Activated naive CD4-positive, alpha-beta T cell treated with anti-CD3 and anti-CD28 coated beads, Interleukin-2, amount 10 ng/mL, durations not matched to agents 7 days and 5 days (primary cell): ENCODE data around the gene DTNB.

Experiments
- CTCF ChIA-PET: fragments of 350-600 bp; sonication (Branson Sonifier 250); formaldehyde crosslinking; loops from one replicate; lab custom pipeline; 2021; ENCODE audit warnings: antibody characterized with exemption; lab: Charles Lee
- DNase-seq: peaks from one replicate; pipeline ENCODE4 v3.0.0-alpha.2; 2020
- H3K27ac Mint-ChIP-seq: one replicate; pipeline ENCODE4 v1.8.0; 2021; ENCODE audit warnings: mild to moderate bottlenecking, moderate library complexity, mixed read lengths
- H3K27me3 Mint-ChIP-seq: one replicate; pipeline ENCODE4 v1.8.0; 2021; ENCODE audit warnings: mild to moderate bottlenecking, mixed read lengths
- H3K36me3 Mint-ChIP-seq: one replicate; pipeline ENCODE4 v1.8.0; 2021; ENCODE audit warnings: mixed read lengths
- H3K4me1 Mint-ChIP-seq: one replicate; pipeline ENCODE4 v1.8.0; 2021; ENCODE audit warnings: mixed read lengths
- H3K4me3 Mint-ChIP-seq: one replicate; pipeline ENCODE4 v1.8.0; 2021; ENCODE audit warnings: mild to moderate bottlenecking, moderate library complexity, mixed read lengths
- H3K9me3 Mint-ChIP-seq: one replicate; pipeline ENCODE4 v1.8.0; 2021; ENCODE audit warnings: mixed read lengths

Gene DTNB

GRCh38 chr2:25380023-25380422, 293.4 kb downstream of the DTNB start:
- DNase-seq: no peak
- H3K36me3 Mint-ChIP-seq: peaks cover 29% of the 10 kb centered on the region
- peaks cover 42% of the 10 kb centered on the region for H3K4me1 Mint-ChIP-seq
- no peaks in the 10 kb centered on the region for H3K27me3 Mint-ChIP-seq
- no peak overlapping the region for H3K27ac Mint-ChIP-seq
- peaks cover 8% of the 10 kb centered on the region for H3K9me3 Mint-ChIP-seq
- no peak overlapping the region for H3K4me3 Mint-ChIP-seq
- CTCF ChIA-PET: no interaction called here

GRCh38 chr2:25379535-25379934, 293.8 kb downstream of the DTNB start:
- H3K36me3 Mint-ChIP-seq: peaks cover 29% of the 10 kb centered on the region
- peak; percentile 12 for DNase-seq
- no peaks in the 10 kb centered on the region for H3K27me3 Mint-ChIP-seq
- no peak overlapping the region for H3K27ac Mint-ChIP-seq
- H3K4me1 Mint-ChIP-seq: peaks cover 42% of the 10 kb centered on the region
- H3K4me3 Mint-ChIP-seq: no peak overlapping the region
- peaks cover 8% of the 10 kb centered on the region for H3K9me3 Mint-ChIP-seq
- CTCF ChIA-PET: interaction anchor here (5.0 kb wide), 1 partner anchor 17 kb away, joined by 40 read pairs; no protein-coding TSS in a partner anchor

- CTCF ChIA-PET: interaction anchor here (5.0 kb wide), 1 partner anchor 17 kb away, joined by 40 read pairs; no protein-coding TSS in a partner anchor
- Mint-ChIP-seq H3K36me3 (peaks cover 29% of the 10 kb centered on the region), H3K9me3 (peaks cover 8% of the 10 kb centered on the region), H3K4me1 (peaks cover 42% of the 10 kb centered on the region), H3K27me3 (no peaks in the 10 kb centered on the region), H3K27ac (peak overlapping the region; percentile 66), H3K4me3 (no peak overlapping the region)
- DNase-seq: peak; percentile 19
Observed at GRCh38 chr2:25378731-25379490, 294.5 kb downstream of the DTNB start.

- Mint-ChIP-seq H3K27ac (peak overlapping the region; percentile 100), H3K4me1 (peaks cover 42% of the 10 kb centered on the region), H3K9me3 (peaks cover 8% of the 10 kb centered on the region), H3K36me3 (peaks cover 29% of the 10 kb centered on the region), H3K4me3 (no peak overlapping the region), H3K27me3 (no peaks in the 10 kb centered on the region)
- CTCF ChIA-PET: interaction anchor here (0.9 to 5.0 kb wide), 5 partner anchors 16 to 83 kb away, joined by 3 to 40 read pairs (median 7); no protein-coding TSS in a partner anchor
- DNase-seq: peak; percentile 19
Observed at GRCh38 chr2:25377822-25378421, 295.5 kb downstream of the DTNB start.

GRCh38 chr2:25376750-25377621, 296.4 kb downstream of the DTNB start:
- Mint-ChIP-seq H3K36me3 (peaks cover 27% of the 10 kb centered on the region), H3K27ac (peak overlapping the region; percentile 100), H3K9me3 (peaks cover 8% of the 10 kb centered on the region), H3K4me3 (peak overlapping the region; percentile 65), H3K27me3 (no peaks in the 10 kb centered on the region), H3K4me1 (peaks cover 42% of the 10 kb centered on the region)
- CTCF ChIA-PET: interaction anchor here (0.6 to 5.0 kb wide), 33 partner anchors 9 to 189 kb away, joined by 3 to 40 read pairs (median 6); partner anchors contain the start of gene DNMT3A
- DNase-seq: peak; percentile 94

- peaks cover 8% of the 10 kb centered on the region for H3K9me3 Mint-ChIP-seq
- peak overlapping the region; percentile 68 for H3K27ac Mint-ChIP-seq
- CTCF ChIA-PET: interaction anchor here (0.6 to 5.0 kb wide), 32 partner anchors 8 to 190 kb away, joined by 3 to 40 read pairs (median 6); partner anchors contain the start of gene DNMT3A
- H3K4me3 Mint-ChIP-seq: no peak overlapping the region
- peaks cover 27% of the 10 kb centered on the region for H3K36me3 Mint-ChIP-seq
- peak; percentile 18 for DNase-seq
- H3K27me3 Mint-ChIP-seq: no peaks in the 10 kb centered on the region
- H3K4me1 Mint-ChIP-seq: peaks cover 46% of the 10 kb centered on the region
Observed at GRCh38 chr2:25375989-25376545, 297.3 kb downstream of the DTNB start.

GRCh38 chr2:25375371-25375988, 297.9 kb downstream of the DTNB start:
- Mint-ChIP-seq H3K9me3 (peaks cover 8% of the 10 kb centered on the region), H3K27ac (peak overlapping the region; percentile 28), H3K36me3 (peaks cover 27% of the 10 kb centered on the region), H3K4me3 (no peak overlapping the region), H3K27me3 (no peaks in the 10 kb centered on the region), H3K4me1 (peaks cover 49% of the 10 kb centered on the region)
- peak; percentile 19 for DNase-seq
- CTCF ChIA-PET: interaction anchor here (0.9 to 5.0 kb wide), 25 partner anchors 9 to 191 kb away, joined by 3 to 40 read pairs (median 6); partner anchors contain the start of gene DNMT3A

GRCh38 chr2:25374827-25375226, 298.6 kb downstream of the DTNB start:
- H3K9me3 Mint-ChIP-seq: peaks cover 8% of the 10 kb centered on the region
- CTCF ChIA-PET: interaction anchor here (1.2 to 5.0 kb wide), 9 partner anchors 9 to 191 kb away, joined by 3 to 40 read pairs (median 9); partner anchors contain the start of gene DNMT3A

GRCh38 chr2:25374411-25374810, 299.0 kb downstream of the DTNB start:
- no peaks in the 10 kb centered on the region for H3K27me3 Mint-ChIP-seq

More at GRCh38 chr2:25374827-25375226, 298.6 kb downstream of the DTNB start:
- Mint-ChIP-seq H3K27me3 (no peaks in the 10 kb centered on the region), H3K4me1 (peaks cover 46% of the 10 kb centered on the region), H3K4me3 (no peak overlapping the region), H3K27ac (peak overlapping the region; percentile 38), H3K36me3 (peaks cover 26% of the 10 kb centered on the region)
- peak; percentile 17 for DNase-seq

GRCh38 chr2:25373269-25373981, 300.0 kb downstream of the DTNB start:
- CTCF ChIA-PET: interaction anchor here (0.9 to 2.5 kb wide), 3 partner anchors 9 to 11 kb away, joined by 3 to 15 read pairs (median 4); no protein-coding TSS in a partner anchor

More at GRCh38 chr2:25374411-25374810, 299.0 kb downstream of the DTNB start:
- H3K4me1 Mint-ChIP-seq: peaks cover 45% of the 10 kb centered on the region
- DNase-seq: peak; percentile 10
- H3K27ac Mint-ChIP-seq: peak overlapping the region; percentile 38
- H3K36me3 Mint-ChIP-seq: peaks cover 23% of the 10 kb centered on the region
- CTCF ChIA-PET: interaction anchor here (1.4 to 5.0 kb wide), 3 partner anchors 10 to 98 kb away, joined by 3 to 40 read pairs (median 14); no protein-coding TSS in a partner anchor
- H3K4me3 Mint-ChIP-seq: no peak overlapping the region
- peaks cover 8% of the 10 kb centered on the region for H3K9me3 Mint-ChIP-seq

GRCh38 chr2:25372405-25373268, 300.7 kb downstream of the DTNB start:
- CTCF ChIA-PET: interaction anchor here (2.5 kb wide), 1 partner anchor 10 kb away, joined by 15 read pairs; no protein-coding TSS in a partner anchor
- Mint-ChIP-seq H3K4me3 (no peak overlapping the region), H3K36me3 (peaks cover 8% of the 10 kb centered on the region), H3K4me1 (peaks cover 27% of the 10 kb centered on the region), H3K27ac (no peak overlapping the region), H3K9me3 (no peaks in the 10 kb centered on the region), H3K27me3 (no peaks in the 10 kb centered on the region)
- peak; percentile 17 for DNase-seq

More at GRCh38 chr2:25373269-25373981, 300.0 kb downstream of the DTNB start:
- peaks cover 35% of the 10 kb centered on the region for H3K4me1 Mint-ChIP-seq
- no peak overlapping the region for H3K27ac Mint-ChIP-seq
- peaks cover 13% of the 10 kb centered on the region for H3K36me3 Mint-ChIP-seq
- H3K27me3 Mint-ChIP-seq: no peaks in the 10 kb centered on the region
- DNase-seq: peak; percentile 14
- no peaks in the 10 kb centered on the region for H3K9me3 Mint-ChIP-seq
- H3K4me3 Mint-ChIP-seq: no peak overlapping the region
